Endothelial cell (in vitro differentiated cells): Measurements from ENCODE around the gene MAGI1. TPM values are rescaled to one million over a fixed set of nuclear protein-coding genes. Genes with fewer than 3 reads are reported as not detected.

Source experiments
- DNase-seq: peaks from one replicate; pipeline ENCODE4 v3.0.0; 2021; ENCODE audit warnings: low spot score
- H3K27ac Mint-ChIP-seq: one replicate; pipeline ENCODE4 v1.8.0; 2021; ENCODE audit warnings: mixed read lengths, inconsistent platforms; ENCODE audit not compliant: unreplicated experiment
- H3K27me3 Mint-ChIP-seq: one replicate; pipeline ENCODE4 v1.8.0; 2021; ENCODE audit warnings: mild to moderate bottlenecking, moderate library complexity, mixed read lengths, inconsistent platforms; ENCODE audit not compliant: unreplicated experiment
- H3K36me3 Mint-ChIP-seq: one replicate; pipeline ENCODE4 v1.8.0; 2021; ENCODE audit warnings: mild to moderate bottlenecking, low read depth, mixed read lengths, inconsistent platforms; ENCODE audit not compliant: unreplicated experiment
- H3K4me1 Mint-ChIP-seq: one replicate; pipeline ENCODE4 v1.8.0; 2021; ENCODE audit warnings: mild to moderate bottlenecking, mixed read lengths, inconsistent platforms; ENCODE audit not compliant: unreplicated experiment
- H3K4me3 Mint-ChIP-seq: one replicate; pipeline ENCODE4 v1.8.0; 2021; ENCODE audit warnings: mild to moderate bottlenecking, mixed read lengths, inconsistent platforms; ENCODE audit not compliant: unreplicated experiment
- H3K9me3 Mint-ChIP-seq: one replicate; pipeline ENCODE4 v1.8.0; 2021; ENCODE audit warnings: mixed read lengths, inconsistent platforms; ENCODE audit not compliant: unreplicated experiment
- total RNA-seq: library from RNA; stranded (reverse); fragmentation: NEBNext Ultra II Directional; extraction: Animal tissue kit (Norgen Biotek cat#: 25700); gene quantifications from one replicate; pipeline ENCODE4 v1.2.1, GENCODE V29; 2021; ENCODE audit not compliant: unreplicated experiment
- TF ChIP-seq, protein P1 (sequence below): fragments of 200-600 bp; sonication (generic); IDR thresholded peaks from one replicate; pipeline ENCODE4 v1.5.0; 2021; ENCODE audit warnings: antibody characterized with exemption; ENCODE audit not compliant: unreplicated experiment

Gene MAGI1
- total RNA-seq, 1 donor from 2014 or later, result 33.8 TPM

DNA sequence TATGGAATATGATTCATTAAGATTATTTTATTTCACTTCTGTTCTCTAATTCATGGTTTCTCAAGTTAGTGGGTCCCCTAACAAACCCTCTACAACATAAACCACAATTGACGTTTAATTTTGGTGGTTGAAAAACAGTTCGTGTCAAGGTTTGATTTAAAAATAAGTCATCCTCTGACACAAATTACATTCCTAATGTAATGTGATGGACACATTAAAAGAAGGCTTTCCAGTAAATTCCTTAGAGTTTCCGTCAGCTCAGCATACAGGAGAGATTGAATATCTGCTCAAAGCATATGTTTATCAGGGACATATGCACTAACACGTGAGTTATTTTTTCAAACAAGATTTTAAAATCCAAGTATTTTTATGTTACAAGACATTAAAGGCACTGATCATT is 724.4 kb downstream of the MAGI1 start:
- no peaks in the 10 kb centered on the region for H3K27me3 Mint-ChIP-seq
- no peak overlapping the region for H3K4me3 Mint-ChIP-seq
- H3K4me1 Mint-ChIP-seq, result peaks cover 9% of the 10 kb centered on the region
- no peaks in the 10 kb centered on the region for H3K36me3 Mint-ChIP-seq
- DNase-seq, result no peak
- TF ChIP-seq, protein P1, sequence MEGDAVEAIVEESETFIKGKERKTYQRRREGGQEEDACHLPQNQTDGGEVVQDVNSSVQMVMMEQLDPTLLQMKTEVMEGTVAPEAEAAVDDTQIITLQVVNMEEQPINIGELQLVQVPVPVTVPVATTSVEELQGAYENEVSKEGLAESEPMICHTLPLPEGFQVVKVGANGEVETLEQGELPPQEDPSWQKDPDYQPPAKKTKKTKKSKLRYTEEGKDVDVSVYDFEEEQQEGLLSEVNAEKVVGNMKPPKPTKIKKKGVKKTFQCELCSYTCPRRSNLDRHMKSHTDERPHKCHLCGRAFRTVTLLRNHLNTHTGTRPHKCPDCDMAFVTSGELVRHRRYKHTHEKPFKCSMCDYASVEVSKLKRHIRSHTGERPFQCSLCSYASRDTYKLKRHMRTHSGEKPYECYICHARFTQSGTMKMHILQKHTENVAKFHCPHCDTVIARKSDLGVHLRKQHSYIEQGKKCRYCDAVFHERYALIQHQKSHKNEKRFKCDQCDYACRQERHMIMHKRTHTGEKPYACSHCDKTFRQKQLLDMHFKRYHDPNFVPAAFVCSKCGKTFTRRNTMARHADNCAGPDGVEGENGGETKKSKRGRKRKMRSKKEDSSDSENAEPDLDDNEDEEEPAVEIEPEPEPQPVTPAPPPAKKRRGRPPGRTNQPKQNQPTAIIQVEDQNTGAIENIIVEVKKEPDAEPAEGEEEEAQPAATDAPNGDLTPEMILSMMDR, result no peak
- H3K27ac Mint-ChIP-seq, result no peak overlapping the region
- no peaks in the 10 kb centered on the region for H3K9me3 Mint-ChIP-seq

DNA sequence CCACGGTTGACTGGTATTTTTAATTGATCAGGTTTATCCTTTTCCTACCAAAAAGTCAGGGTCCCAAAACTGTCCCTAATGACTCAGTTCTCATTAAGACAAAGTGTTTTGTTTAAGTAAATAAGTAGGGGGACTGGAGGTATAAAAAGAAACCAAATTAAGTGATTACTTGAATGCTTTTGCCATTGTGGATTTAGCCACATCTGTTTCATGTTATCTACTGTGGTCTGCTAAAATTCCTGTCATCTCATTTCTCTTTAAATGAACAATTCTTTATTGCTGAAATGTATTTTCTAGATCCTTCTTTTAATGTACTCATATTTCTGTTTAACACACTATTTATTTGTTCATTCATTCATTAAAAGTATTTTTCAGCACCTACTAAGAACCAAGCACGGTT is 725.1 kb downstream of the MAGI1 start:
- Mint-ChIP-seq H3K27ac (no peak overlapping the region), H3K4me3 (no peak overlapping the region), H3K36me3 (no peaks in the 10 kb centered on the region), H3K9me3 (no peaks in the 10 kb centered on the region), H3K4me1 (peaks cover 11% of the 10 kb centered on the region), H3K27me3 (no peaks in the 10 kb centered on the region)
- no peak for DNase-seq
- TF ChIP-seq, protein P1, result no peak

DNA sequence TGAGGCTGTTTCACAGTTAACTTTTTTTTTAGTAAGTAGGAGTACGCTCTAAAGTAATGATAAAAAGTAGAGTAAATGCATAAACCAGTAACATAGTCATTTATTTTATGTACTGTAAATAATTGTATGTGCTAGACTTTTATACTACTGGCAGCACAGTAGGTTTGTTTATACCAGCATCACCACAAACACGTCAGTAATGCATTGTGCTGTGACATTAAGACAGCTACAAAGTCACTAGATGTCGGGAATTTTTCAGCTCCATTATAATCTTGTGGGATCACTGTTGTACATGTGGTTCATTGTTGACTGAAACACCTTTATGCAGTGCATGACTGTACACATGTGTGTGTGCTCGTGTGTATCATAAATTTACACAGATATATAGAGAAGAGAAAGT is 732.9 kb downstream of the MAGI1 start:
- TF ChIP-seq, protein P1, result no peak
- no peak overlapping the region for H3K4me3 Mint-ChIP-seq

More for the DNA sequence above, 732.9 kb downstream of the MAGI1 start:
- no peak overlapping the region for H3K27ac Mint-ChIP-seq
- no peak for DNase-seq
- H3K4me1 Mint-ChIP-seq, result peaks cover 7% of the 10 kb centered on the region
- no peaks in the 10 kb centered on the region for H3K9me3 Mint-ChIP-seq
- no peaks in the 10 kb centered on the region for H3K36me3 Mint-ChIP-seq
- no peaks in the 10 kb centered on the region for H3K27me3 Mint-ChIP-seq

Other genes with a start within 250 kb of the MAGI1 start
- 18.9 TPM for gene SLC25A26, start 182.1 kb upstream of the MAGI1 start, total RNA-seq